ENCODE results near the gene LYSMD2.

DNA sequence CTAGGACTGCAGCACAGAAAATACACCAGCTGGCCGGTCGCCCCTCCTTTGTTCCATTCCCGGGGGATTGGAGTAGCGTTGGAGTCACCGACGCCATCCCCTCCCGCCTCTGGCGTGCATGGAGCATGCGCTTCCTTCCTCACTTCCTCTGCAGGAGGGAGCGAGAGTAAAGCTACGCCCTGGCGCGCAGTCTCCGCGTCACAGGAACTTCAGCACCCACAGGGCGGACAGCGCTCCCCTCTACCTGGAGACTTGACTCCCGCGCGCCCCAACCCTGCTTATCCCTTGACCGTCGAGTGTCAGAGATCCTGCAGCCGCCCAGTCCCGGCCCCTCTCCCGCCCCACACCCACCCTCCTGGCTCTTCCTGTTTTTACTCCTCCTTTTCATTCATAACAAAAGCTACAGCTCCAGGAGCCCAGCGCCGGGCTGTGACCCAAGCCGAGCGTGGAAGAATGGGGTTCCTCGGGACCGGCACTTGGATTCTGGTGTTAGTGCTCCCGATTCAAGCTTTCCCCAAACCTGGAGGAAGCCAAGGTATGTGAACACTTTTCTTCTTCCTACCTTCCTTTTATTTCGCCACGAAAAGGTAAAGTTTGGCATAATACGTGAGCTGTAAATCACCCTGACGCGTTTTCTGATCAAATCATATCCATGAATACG is 56.0 kb downstream of the LYSMD2 start, which contains the start of gene SCG3:
- TF ChIP-seq SMC3 (conservative IDR thresholded peaks at IDR 0.05; ENCODE audit: poor library complexity) (no peak), TAF1 (IDR thresholded peaks at IDR 0.05; ENCODE audit: low read depth) (peak; percentile 84), EZH2 (IDR thresholded peaks at IDR 0.05; ENCODE audit: borderline replicate concordance, insufficient read depth, low read length, poor library complexity, severe bottlenecking) (no peak)
- TF ChIP-seq, protein P1, sequence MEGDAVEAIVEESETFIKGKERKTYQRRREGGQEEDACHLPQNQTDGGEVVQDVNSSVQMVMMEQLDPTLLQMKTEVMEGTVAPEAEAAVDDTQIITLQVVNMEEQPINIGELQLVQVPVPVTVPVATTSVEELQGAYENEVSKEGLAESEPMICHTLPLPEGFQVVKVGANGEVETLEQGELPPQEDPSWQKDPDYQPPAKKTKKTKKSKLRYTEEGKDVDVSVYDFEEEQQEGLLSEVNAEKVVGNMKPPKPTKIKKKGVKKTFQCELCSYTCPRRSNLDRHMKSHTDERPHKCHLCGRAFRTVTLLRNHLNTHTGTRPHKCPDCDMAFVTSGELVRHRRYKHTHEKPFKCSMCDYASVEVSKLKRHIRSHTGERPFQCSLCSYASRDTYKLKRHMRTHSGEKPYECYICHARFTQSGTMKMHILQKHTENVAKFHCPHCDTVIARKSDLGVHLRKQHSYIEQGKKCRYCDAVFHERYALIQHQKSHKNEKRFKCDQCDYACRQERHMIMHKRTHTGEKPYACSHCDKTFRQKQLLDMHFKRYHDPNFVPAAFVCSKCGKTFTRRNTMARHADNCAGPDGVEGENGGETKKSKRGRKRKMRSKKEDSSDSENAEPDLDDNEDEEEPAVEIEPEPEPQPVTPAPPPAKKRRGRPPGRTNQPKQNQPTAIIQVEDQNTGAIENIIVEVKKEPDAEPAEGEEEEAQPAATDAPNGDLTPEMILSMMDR (IDR thresholded peaks at IDR 0.05; ENCODE audit: poor library complexity, severe bottlenecking) = no peak
